HepG2 (cell line): Measurements from ENCODE around the gene MED23. TPM values are rescaled to one million over a fixed set of nuclear protein-coding genes. Genes with fewer than 3 reads are reported as not detected.

Experiments used
- ATAC-seq: fragments of 200-7000 bp; cut with Tn5 transposase; 3 replicates; pipeline ENCODE4 v1.9.1; 2020; ENCODE audit warnings: mild to moderate bottlenecking, moderate library complexity
- BruUV-seq: library from RNA; stranded (reverse); fragments of 400-500 nt; replicated peaks from 2 replicates; lab custom pipeline; 2021; lab: Mats Ljungman, UMichigan
- CTCF ChIA-PET: fragments of 300-600 bp; formaldehyde crosslinking; extraction: SDS; loops from one replicate; lab custom pipeline; 2021; ENCODE audit warnings: low total read pairs, inconsistent platforms, low intra/inter-chr PET ratio; lab: Yijun Ruan, JAX
- POLR2A ChIA-PET: fragments of 350-600 bp; sonication (Branson Sonifier 250); formaldehyde crosslinking; loops from one replicate; lab custom pipeline; 2020; ENCODE audit warnings: antibody characterized with exemption, inconsistent platforms; lab: Yijun Ruan, JAX
- DNase-seq: peaks from one replicate; pipeline ENCODE4 v3.0.0-alpha.2; 2015; ENCODE audit warnings: low spot score
- FAIRE-seq: peaks from 3 replicates; lab custom pipeline; 2011; peaks lifted over from hg19 to GRCh38; lab: Jason Lieb, UNC
- H2AFZ ChIP-seq: one replicate; pipeline ENCODE4 v1.6.1; 2011; ENCODE audit warnings: low read length, inconsistent platforms
- H3K27ac ChIP-seq: fragments of 300-600 bp; 3 replicates; pipeline ENCODE4 v1.8.0; 2011; ENCODE audit warnings: mixed run types, mild to moderate bottlenecking, mixed read lengths, low read length, inconsistent platforms; ENCODE audit not compliant: insufficient read depth; ENCODE audit errors: extremely low read length
- H3K27me3 ChIP-seq, 2 experiments: fragments of 200-600 bp in 1 of 2; 2 replicates in 1 of 2; 3 replicates in 1 of 2; pipeline versions ENCODE4 v1.6.0 to v1.8.0; 2011; ENCODE audit warnings: low read length in 2 of 2, mild to moderate bottlenecking in 2 of 2, moderate library complexity in 2 of 2, inconsistent platforms in 1 of 2; ENCODE audit not compliant: insufficient read depth in 2 of 2, control insufficient read depth in 1 of 2
- H3K36me3 ChIP-seq, 2 experiments: fragments of 200-600 bp in 1 of 2; replicated peaks in 1 of 2; 2 replicates in 1 of 2; 3 replicates in 1 of 2; pipeline versions ENCODE4 v1.5.1 to v1.8.0; 2011; ENCODE audit warnings: low read length in 2 of 2, inconsistent platforms in 1 of 2; ENCODE audit not compliant: insufficient read depth in 2 of 2, control insufficient read depth in 1 of 2
- H3K4me1 ChIP-seq: 2 replicates; pipeline ENCODE4 v1.5.1; 2012; ENCODE audit warnings: low read length, inconsistent platforms; ENCODE audit not compliant: insufficient read depth
- H3K4me2 ChIP-seq: 2 replicates; pipeline ENCODE4 v1.6.0; 2011; ENCODE audit warnings: low read depth, low read length, inconsistent platforms
- H3K4me3 ChIP-seq, 3 experiments: fragments of 200-600 bp in 1 of 3; sonication (generic), shearing (Covaris generic) in 1 of 3; replicated peaks in 1 of 3; 2 replicates each; pipeline ENCODE4 v1.5.1; 2011 to 2016; ENCODE audit warnings: low read length in 3 of 3, inconsistent platforms in 2 of 3, low read depth in 2 of 3, mild to moderate bottlenecking in 2 of 3, control low read depth in 1 of 3, mixed read lengths in 1 of 3; ENCODE audit not compliant: insufficient read depth in 1 of 3
- H3K79me2 ChIP-seq: one replicate; pipeline ENCODE4 v1.6.1; 2011; ENCODE audit warnings: low read length, inconsistent platforms; ENCODE audit not compliant: insufficient read depth
- H3K9ac ChIP-seq: 2 replicates; pipeline ENCODE4 v1.6.0; 2011; ENCODE audit warnings: mild to moderate bottlenecking, low read depth, low read length, inconsistent platforms; ENCODE audit not compliant: insufficient read depth
- H3K9me3 ChIP-seq: 2 replicates; pipeline ENCODE4 v1.5.1; 2012; ENCODE audit warnings: mild to moderate bottlenecking, low read length
- H4K20me1 ChIP-seq: 2 replicates; pipeline ENCODE4 v1.6.0; 2011; ENCODE audit warnings: inconsistent platforms, mild to moderate bottlenecking, low read length, moderate library complexity; ENCODE audit not compliant: insufficient read depth
- CHCHD3 ChIP-seq: sonication (generic); formaldehyde crosslinking; IDR thresholded peaks from 2 replicates; pipeline ENCODE4 v1.8.0; 2022; ENCODE audit warnings: mild to moderate bottlenecking, missing genetic modification reagents, moderate library complexity
- IKZF1 ChIP-seq: fragments of 450-650 bp; IDR thresholded peaks from 2 replicates; pipeline ENCODE4 v1.7.1; 2016
- KLF16 ChIP-seq, 2 experiments: sonication (generic) in 1 of 2; formaldehyde crosslinking in 1 of 2; IDR thresholded peaks; 2 replicates each; pipeline versions ENCODE4 v1.6.1 to v1.8.0; 2016 to 2023; ENCODE audit warnings: missing genetic modification reagents in 2 of 2, missing compliant biosample characterization in 1 of 2
- MIXL1 ChIP-seq: IDR thresholded peaks from 2 replicates; pipeline ENCODE4 v1.6.1; 2016
- ONECUT2 ChIP-seq: sonication (generic); formaldehyde crosslinking; IDR thresholded peaks from 2 replicates; pipeline ENCODE4 v1.4.0; 2020; ENCODE audit warnings: missing genetic modification reagents
- SIX4 ChIP-seq: sonication (generic); formaldehyde crosslinking; IDR thresholded peaks from 2 replicates; pipeline ENCODE4 v1.4.0; 2020; ENCODE audit warnings: missing genetic modification reagents
- ZNF382 ChIP-seq: sonication (generic); formaldehyde crosslinking; IDR thresholded peaks from 2 replicates; pipeline ENCODE4 v1.5.0; 2020; ENCODE audit warnings: missing genetic modification reagents, mild to moderate bottlenecking, borderline replicate concordance
- ZNF468 ChIP-seq: sonication (generic); formaldehyde crosslinking; IDR thresholded peaks from 2 replicates; pipeline ENCODE4 v1.8.0; 2022; ENCODE audit warnings: mild to moderate bottlenecking, moderate library complexity, missing genetic modification reagents
- ZNF503 ChIP-seq: sonication (generic); formaldehyde crosslinking; IDR thresholded peaks from 2 replicates; pipeline ENCODE4 v1.4.0; 2020; ENCODE audit warnings: missing genetic modification reagents
- ZSCAN9 ChIP-seq: IDR thresholded peaks from 2 replicates; pipeline ENCODE4 v1.6.1; 2016; ENCODE audit warnings: borderline replicate concordance
- WGBS: methylation state at CpG from one replicate; pipeline ENCODE4 v1.1.6; 2017; ENCODE audit warnings: low lambda C conversion rate; 5-methylcytosine and 5-hydroxymethylcytosine counted together
- in situ Hi-C: cut with HindIII; loops from 2 replicates; pipeline ENCODE4 v1.10.0; 2017; ENCODE audit warnings: low pct_unique_long_range_greater_than_20kb; ENCODE audit not compliant: extremely low pct_ligation_motif_present
- intact Hi-C: fragments of 100-400 bp; cut with micrococcal nuclease; formaldehyde crosslinking; loops from one replicate; pipeline ENCODE4 v1.10.0; 2022; ENCODE audit not compliant: unreplicated experiment
- polyA plus RNA-seq, 8 experiments: library from polyadenylated mRNA; depleted of rRNA in 3 of 8; stranded (reverse) in 7 of 8; unstranded in 1 of 8; fragments of >200 nt; fragmentation: Illumina TruSeq in 4 of 8; extraction: Trizol in 4 of 8; gene quantifications; 2 replicates each; pipeline versions ENCODE4 v1.2.1 to v1.2.3, GENCODE V29; 2011 to 2016; ENCODE audit warnings: low read depth in 4 of 8, missing spikeins in 1 of 8, mixed read lengths in 1 of 8; ENCODE audit not compliant: insufficient read depth in 1 of 8
- total RNA-seq, 5 experiments: library from RNA; depleted of rRNA; stranded (reverse); fragments of >200 nt; fragmentation: Illumina TruSeq; extraction: Trizol; gene quantifications; 2 replicates each; pipeline ENCODE4 v1.2.3, GENCODE V29; 2016; ENCODE audit warnings: low read depth in 1 of 5

MED23 gene
- total and polyA plus RNA-seq, 2 of the 13 experiments (the other 11 are each of a cell fraction or from before 2014, with no cell fraction given), result 34.9 to 50.5 TPM

GRCh38 chr6:131552572-131552971, 75.5 kb downstream of the MED23 start (continued):
- peak; percentile 77; the same call in 1 of the 2 replicates for TF ChIP-seq ONECUT2 (CRISPR knock-in tag)

GRCh38 chr6:131551902-131552301, 76.1 kb downstream of the MED23 start:
- Histone ChIP-seq H4K20me1 (no peaks in the 10 kb centered on the region), H3K27me3 (no peaks in the 10 kb centered on the region), H3K27ac (peak overlapping the region; percentile 71), H3K9me3 (no peaks in the 10 kb centered on the region), H3K4me3 (no peak overlapping the region), H3K4me2 (no peak overlapping the region), H3K4me1 (peaks cover 27% of the 10 kb centered on the region), H3K79me2 (no peaks in the 10 kb centered on the region), H3K9ac (no peak overlapping the region), H3K36me3 (no peaks in the 10 kb centered on the region), H2AFZ (no peak overlapping the region)
- CTCF ChIA-PET, result no interaction called here
- DNase-seq (no peak), FAIRE-seq (no peak), ATAC-seq (peak; percentile 52; the same call in 2 of the 3 replicates)
- intact Hi-C loops, result no loop called here
- in situ Hi-C loops, result no loop called here
- POLR2A ChIA-PET, result interaction anchor here (0.9 to 1.5 kb wide), 2 partner anchors 14 to 76 kb away, joined by 3 to 5 read pairs; partner anchors contain the start of gene MED23
- 94% methylated on average over 4 of the region's 4 CpGs for WGBS
- TF ChIP-seq IKZF1 (no peak), ZNF503 (CRISPR knock-in tag) (no peak), CHCHD3 (CRISPR knock-in tag) (no peak), MIXL1 (CRISPR knock-in tag) (no peak), ZNF382 (CRISPR knock-in tag) (no peak), ZNF468 (CRISPR knock-in tag) (no peak), KLF16 (CRISPR knock-in tag; IDR thresholded peaks at IDR 0.05) (no peak), ZSCAN9 (CRISPR knock-in tag) (no peak), SIX4 (CRISPR knock-in tag) (no peak)
- BruUV-seq, result no TSS peak
